GM18498 (cell line): ENCODE measurements around the gene COL4A1.
A peak's percentile ranks its signal among the peaks of the same experiment; 100 is the strongest.

Experiments
- ATAC-seq: cut with Tn5 transposase; IDR thresholded peaks from one replicate; pipeline ENCODE4 v1.9.1; 2021; ENCODE audit warnings: mild to moderate bottlenecking, moderate library complexity; ENCODE audit not compliant: unreplicated experiment

The COL4A1 gene

GRCh38 chr13:110151462-110151861 is 155.5 kb downstream of the COL4A1 start:
- no peak for ATAC-seq

- no peak for ATAC-seq
These were observed 156.4 kb downstream of the COL4A1 start for GRCh38 chr13:110150384-110151101.

GRCh38 chr13:110149036-110149435 is 157.9 kb downstream of the COL4A1 start:
- no peak for ATAC-seq

GRCh38 chr13:110140099-110140498 is 166.9 kb downstream of the COL4A1 start:
- no peak for ATAC-seq

- ATAC-seq = no peak
These were observed 168.3 kb downstream of the COL4A1 start for GRCh38 chr13:110138700-110139036.

- peak; percentile 73 for ATAC-seq
These were observed 168.8 kb downstream of the COL4A1 start for GRCh38 chr13:110138010-110138699.

GRCh38 chr13:110137680-110138009 is 169.3 kb downstream of the COL4A1 start:
- peak; percentile 83 for ATAC-seq

- no peak for ATAC-seq
These were observed 170.0 kb downstream of the COL4A1 start for GRCh38 chr13:110136660-110137585.

GRCh38 chr13:110135977-110136597 is 170.9 kb downstream of the COL4A1 start:
- no peak for ATAC-seq

- no peak for ATAC-seq
These were observed 172.2 kb downstream of the COL4A1 start for GRCh38 chr13:110134801-110135200.

GRCh38 chr13:110133425-110134235 is 173.3 kb downstream of the COL4A1 start:
- no peak for ATAC-seq

GRCh38 chr13:110132225-110132982 is 174.6 kb downstream of the COL4A1 start:
- ATAC-seq = no peak

- ATAC-seq = no peak
These were observed 175.5 kb downstream of the COL4A1 start for GRCh38 chr13:110131424-110131823.

- ATAC-seq = no peak
These were observed 176.5 kb downstream of the COL4A1 start for GRCh38 chr13:110130431-110130830.

- no peak for ATAC-seq
These were observed 177.3 kb downstream of the COL4A1 start for GRCh38 chr13:110129539-110130186.

GRCh38 chr13:110129076-110129475 is 177.9 kb downstream of the COL4A1 start:
- ATAC-seq = no peak

GRCh38 chr13:110128546-110128945 is 178.4 kb downstream of the COL4A1 start:
- ATAC-seq = no peak

- no peak for ATAC-seq
These were observed 178.9 kb downstream of the COL4A1 start for GRCh38 chr13:110127986-110128511.
